ENCODE data around the gene DAB2.
A peak's percentile ranks its signal among the peaks of the same experiment; 100 is the strongest.
"Not testable (repeated sequence)": the region's sequence is repeated elsewhere in the genome, so short reads cannot be mapped to it uniquely, and the experiment has no call there.

DAB2 gene

DNA sequence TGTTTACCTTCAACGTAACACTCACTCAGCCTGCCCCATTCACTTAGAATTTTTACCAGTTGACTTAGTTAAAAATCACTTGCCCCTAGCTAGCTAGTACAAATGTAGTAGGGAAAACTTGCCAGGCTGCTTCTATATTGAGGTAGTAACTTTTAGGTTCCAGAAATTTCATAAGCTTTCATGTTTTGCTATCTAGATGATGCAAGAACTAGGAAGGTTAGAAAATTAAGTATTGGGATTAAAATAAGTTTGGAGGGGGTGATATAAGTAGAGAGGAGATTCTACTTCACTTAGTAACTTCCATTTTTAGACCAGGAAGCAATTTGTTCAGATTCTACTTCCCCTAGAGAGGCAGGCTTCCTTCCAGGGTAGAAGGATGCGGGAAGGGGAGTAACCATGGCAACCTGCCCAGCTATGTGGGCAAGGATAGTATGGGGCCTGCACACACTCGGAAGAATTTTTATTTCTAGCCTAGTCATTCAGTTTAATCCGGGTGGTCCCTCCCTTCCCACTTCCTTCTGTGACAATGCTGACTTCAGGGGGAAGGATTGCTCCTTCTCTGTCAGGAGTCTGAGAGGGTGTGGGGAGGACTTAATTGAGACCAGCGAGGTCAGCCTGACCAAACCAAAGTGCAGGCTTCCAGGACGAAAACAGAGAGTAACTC, 4.2 kb downstream of the DAB2 start:
- peak; percentile 48 for DNase-seq (ENCODE audit: low spot score)

DNA sequence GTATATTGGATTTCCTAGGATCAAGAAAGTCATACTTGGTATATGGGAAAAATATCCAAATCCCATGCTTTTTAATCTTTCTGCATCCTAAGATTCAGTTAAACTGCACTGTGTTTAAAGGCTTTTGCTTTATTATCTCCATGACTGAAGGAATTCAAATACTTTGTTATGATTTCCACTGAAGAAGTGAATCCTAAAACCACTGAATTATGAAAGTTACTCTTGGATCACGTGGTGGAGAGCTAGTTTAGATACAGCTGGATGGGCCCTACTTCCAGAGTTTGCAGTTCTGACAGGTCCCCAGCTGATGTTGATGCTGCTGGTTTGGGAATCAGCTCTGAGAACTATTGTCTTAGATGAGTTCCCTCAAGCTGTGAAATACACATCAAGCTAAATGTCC, 5.0 kb downstream of the DAB2 start:
- no peak for DNase-seq (ENCODE audit: low spot score)

DNA sequence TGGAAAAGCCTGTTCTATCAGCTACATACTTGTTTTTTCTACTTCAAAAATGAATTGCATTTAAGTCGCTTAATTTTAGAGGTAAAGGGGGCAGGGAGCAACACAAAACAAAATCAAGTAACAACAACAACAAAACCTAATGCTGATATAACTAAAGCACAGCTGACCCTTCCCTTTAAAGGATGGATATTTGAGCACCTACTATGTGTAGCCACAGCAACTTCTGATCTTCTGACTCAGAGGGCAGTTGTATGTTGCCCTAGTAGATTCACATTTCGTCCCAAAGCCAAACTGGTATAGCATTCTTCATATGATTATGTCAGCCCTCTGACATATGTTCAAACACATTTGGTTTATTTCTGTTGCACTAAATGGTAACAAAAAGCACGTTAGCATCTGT, 6.8 kb downstream of the DAB2 start:
- no peak for DNase-seq (ENCODE audit: low spot score)

DNA sequence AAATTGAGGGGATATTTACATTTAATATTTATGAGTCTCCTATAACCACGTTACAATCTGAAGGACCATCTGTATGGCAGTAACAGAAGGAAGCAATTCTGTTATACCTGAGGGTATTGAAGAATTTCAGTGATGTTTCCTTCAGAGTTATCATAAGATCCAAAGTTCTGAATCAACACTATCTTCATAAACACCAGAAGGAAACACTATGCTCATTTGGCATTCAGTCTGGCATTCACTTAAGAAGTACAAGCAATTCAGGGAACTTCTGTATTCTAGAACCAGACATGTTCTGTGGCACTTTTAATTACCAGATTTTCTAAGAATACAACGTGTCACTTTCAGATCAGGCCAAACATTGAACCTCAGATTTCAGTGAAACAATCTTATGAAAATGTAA, 9.6 kb downstream of the DAB2 start:
- no peak for DNase-seq (ENCODE audit: low spot score)

DNA sequence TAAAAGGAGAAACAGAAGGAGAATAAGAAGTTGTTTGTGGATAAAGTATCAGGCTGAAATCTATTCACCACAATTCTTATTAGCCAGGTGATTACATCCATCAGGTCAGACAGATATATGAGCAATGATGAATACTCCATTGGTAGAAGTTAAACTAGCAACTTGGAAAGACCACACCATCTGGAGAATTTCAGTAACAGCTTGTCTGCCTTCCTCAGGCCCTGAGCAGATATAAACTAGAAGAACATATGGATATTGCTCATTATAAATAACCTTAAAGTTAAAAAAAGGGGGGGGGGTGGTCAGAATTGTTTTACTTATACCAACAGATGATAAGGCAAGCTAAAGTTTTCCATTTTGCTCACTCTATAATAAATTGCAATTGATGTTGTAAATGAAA, 10.4 kb downstream of the DAB2 start:
- DNase-seq (ENCODE audit: low spot score): no peak

DNA sequence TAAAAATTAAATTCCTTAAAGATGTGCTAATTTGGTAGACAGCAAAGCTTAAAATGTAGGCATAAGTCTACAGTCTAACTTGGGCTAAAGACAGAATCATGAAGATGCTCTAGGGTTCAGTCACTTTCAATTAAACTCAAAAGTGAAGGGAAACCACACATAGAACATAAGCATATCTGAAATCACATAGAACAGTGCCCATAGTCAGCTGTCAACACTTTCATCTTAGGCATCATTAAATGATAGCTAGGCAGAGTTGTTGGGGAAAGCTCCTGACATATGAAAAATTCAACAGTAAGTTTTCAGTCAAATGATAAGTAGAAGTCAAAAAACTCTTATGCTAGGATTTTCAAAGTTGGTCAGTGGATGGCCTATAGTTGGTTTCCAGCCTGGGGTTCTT, 11.0 kb downstream of the DAB2 start:
- no peak for DNase-seq (ENCODE audit: low spot score)

DNA sequence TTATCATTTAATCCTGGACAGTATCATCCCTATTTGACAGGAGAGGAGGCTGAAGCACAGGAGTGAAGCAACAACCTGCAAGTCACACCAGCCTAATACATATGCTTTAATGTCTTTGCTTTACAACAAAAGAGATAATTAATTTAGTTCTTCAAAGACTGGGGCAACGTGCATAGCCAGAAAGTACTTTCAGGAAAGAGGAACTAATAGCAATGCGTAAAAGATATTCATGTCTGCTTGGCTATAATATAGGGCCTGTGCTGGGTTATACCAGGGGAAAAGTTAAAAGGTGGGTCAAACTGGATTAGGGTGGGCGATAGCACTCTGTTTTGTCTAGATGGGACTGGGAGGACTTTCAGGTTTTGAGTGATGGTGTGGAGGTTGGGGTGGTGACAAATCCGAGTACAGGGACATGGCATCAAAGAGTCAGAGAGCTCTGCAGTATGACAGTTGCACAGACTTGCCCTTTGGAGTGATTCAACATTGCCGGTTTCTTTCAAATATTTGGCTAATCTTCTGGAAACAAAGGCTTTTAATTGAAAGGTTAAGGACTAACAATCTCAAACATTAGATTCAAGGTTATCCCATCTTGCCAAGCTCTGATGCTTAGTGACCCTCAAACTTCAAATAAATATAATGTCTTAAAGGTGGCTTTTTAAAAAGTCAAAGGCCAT, 11.9 kb downstream of the DAB2 start:
- no peak for DNase-seq (ENCODE audit: low spot score)

DNA sequence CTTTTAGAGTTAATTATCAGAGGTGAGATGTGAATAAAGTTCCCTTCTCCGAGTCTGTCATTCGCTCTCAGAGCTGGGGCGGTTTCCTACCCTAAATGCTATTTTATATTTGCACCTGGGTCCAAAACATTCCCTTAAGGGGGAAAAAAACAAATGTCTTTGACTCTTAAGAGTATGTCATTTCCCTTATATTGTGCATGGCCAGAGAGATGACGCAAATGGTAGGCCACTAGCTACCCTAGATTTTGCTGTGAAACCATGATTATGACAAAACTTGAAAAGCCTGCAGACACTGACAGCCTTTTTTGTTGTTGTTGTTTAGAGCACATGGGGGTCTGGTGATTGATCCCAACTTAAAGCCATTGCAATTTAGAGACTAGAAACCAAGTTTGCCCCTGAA, 12.8 kb downstream of the DAB2 start:
- no peak for DNase-seq (ENCODE audit: low spot score)

DNA sequence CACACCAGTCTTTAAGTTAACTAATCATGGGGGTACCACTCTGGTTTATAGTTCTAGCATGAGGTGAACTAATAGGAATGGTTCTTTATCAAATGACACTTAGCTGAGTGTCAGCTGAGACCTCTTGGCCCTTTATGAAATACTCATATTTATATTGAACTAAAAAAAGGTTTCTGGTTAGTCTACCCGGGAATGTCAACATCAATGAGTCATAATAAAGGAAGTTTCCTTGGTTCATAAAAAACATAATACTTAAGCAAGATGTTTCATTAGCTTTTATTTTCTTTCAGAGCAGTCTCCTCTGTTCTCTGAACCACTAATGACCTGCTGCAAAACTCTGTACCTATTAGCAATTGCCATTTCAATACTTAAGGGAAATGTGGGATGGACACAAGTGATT, 13.7 kb downstream of the DAB2 start:
- no peak for DNase-seq (ENCODE audit: low spot score)

DNA sequence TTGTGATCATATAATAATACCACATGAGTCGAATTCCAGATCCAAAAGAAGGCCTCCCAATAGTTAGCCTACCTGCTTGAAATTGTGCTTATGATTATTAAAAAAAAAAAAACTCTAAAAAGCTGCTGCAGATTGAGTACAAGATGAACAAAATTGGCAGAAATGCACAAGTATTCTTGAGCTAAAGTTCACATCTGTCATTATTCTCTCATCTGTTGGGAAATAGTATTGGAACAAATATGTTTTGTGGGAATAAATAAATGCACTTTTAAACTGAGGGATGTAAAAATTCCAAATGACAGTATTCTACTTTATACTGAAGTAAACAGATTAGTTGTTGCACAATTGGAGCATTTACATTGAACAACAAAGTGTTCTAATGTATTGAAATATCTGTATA, 15.7 kb downstream of the DAB2 start:
- no peak for DNase-seq (ENCODE audit: low spot score)

DNA sequence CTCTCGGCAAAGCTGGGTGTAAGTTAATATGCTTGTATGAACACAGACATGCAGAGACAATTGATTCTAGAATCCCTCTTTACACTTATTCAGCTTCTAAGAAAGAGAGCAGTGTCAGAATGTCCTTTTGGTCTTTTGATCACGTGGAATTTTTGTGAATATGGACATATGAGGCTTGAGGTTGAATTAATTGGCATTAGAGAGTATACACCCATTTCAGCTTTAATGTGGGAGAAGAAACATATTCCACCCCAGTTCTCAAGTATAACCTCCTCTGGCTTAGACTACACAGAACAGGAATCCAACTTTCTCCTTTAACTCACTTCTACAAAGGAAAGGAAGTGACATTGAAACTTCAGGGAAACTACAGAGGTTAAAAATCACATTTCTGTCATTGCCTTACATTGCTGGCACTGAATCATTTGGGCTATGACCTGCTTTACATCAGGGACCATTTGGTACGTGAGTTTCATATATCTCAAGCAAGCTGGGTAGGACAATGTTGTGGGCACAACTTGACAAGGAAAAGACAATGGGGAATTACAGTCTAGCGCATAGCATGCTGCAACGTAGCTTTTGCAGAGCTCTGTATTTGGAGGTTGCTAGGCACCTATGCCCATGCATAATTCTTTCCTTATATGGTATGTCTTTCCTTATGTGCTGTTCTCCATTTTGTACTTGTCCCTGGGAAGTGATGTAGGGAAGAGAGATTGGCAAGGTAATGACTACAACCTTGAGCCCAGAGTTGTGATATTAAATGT, 19.5 kb downstream of the DAB2 start:
- DNase-seq (ENCODE audit: low spot score): no peak

DNA sequence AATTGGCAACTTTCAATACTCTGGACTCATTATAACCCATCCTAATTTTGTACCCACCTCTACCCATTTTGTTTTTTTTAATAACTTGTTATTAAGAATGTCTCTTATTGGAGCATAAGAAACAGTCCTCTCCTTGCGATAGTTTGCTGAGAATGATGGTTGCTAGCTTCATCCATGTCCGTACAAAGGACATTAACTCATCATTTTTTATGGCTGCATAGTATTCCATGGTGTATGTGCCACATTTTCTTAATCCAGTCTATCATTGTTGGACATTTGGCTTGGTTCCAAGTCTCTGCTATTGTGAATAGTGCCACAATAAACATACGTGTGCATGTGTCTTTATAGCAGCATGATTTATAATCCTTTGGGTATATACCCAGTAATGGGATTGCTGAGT, 21.0 kb downstream of the DAB2 start:
- not testable (repeated sequence) for DNase-seq (ENCODE audit: low spot score)

DNA sequence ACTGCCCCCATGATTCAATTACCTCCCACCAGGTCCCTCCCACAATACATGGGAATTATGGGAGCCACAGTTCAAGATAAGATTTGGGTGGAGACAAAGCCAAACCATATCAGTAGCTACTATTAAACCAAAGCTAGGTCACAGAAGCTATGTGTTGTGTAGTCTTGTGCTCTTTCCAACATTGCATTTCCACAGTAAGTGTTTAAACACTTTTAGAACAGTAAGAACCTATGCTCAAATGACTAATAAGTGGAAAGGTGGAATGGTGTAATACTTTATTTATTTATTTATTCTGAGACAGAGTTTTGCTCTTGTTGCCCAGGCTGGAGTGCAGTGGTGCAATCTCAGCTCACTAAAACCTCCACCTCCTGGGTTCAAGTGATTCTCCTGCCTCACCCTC, 22.6 kb downstream of the DAB2 start:
- DNase-seq (ENCODE audit: low spot score): not testable (repeated sequence)

DNA sequence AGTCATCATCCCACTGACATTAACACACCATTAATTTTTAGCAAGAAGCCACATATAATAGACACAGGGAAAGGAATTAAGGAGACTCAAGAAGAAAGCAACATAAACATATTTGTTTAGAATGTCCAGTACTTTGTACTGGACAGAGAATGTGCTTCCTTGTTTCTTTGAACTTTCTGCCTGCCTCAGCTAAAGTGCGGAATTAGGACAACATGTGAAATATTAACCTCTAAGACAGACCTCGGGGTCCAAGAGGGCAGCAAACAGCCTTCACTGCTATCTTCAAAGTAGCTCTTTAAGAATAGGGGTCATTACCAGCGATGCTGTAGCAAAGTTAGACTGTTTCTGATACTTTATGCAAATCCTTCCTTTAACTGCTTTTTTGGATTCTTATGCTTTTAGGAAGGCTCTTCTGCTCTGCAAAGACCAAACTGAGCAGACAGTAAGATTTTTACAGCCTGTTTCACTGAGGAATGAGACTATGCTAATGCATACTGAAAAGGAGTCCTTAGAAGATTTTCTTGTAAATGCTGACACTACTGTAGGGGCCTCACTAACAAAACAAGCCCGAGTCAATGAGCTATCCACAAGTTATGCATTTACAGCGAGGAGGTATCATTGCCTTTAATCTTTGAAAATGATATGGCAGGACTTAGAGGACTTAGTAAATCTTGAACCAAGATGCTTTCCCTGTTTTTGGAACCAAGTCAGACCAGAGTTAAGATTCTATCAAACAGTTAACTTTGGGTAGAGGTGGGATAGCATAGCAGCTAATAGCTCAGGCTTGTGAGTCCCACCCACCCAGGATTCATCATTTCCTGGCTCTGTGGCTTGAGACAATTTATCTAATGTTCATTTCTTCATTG, 23.8 kb downstream of the DAB2 start:
- no peak for DNase-seq (ENCODE audit: low spot score)

DNA sequence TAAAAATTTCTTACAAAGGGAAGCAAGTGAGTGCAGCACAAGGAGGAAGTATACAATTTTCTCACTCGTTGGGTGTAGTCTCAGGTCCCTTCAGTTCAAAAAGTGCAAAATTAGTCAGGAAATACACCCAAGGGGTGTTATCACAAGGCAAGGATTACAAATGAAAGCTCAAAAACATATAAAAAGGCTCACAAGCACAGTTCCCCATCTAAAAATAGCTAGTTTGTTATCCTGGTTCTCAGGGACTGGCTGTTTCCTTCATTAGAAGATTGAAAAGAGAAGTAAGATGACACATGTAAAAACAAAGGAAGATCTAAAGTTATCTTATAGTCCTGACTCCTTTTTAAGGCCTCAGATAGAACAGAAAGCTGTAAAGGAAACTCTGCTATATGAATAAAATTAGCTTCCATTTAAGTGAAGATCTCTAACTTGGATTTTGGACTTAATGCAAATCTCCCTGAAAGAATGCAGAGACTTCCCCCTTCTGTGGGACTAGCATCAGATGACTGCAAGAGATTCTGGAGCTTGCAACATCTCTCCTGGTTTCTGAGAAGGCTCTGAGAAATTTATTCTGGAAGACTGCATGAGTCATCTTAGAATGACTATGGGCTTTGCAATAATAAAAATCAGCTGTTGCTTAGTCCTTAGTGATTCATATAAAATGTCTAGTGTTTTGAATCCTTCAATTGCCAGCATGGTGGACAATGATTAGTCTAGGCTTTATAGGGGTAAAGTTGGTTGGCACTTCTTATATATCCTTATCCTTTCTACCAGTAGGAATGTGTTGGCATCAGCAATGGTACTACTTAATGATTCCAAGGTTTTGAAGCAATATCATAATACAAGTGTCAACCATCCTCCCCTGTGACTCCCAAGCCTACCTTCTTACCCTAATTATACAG, 25.4 kb downstream of the DAB2 start:
- peak; percentile 67 for DNase-seq (ENCODE audit: low spot score)

DNA sequence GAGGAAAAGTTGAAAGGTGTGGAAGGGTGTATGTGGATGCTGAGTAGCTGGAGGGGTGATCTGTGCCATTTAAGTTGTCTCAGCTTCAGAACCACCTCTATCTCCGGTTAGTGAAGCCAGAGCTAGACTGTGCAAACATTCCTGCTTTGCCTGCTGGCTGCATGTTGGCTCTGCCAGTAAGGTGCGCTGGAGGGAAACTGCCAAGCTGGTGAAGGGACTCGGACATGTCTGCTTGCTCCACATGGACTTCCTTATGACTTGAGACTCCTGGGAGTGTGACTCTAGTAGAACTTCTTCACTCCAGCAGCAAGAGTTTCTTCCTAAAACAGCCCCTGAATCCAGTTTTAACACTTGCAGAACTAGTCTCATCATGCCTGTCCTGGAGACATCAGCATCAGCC, 27.9 kb downstream of the DAB2 start:
- DNase-seq (ENCODE audit: low spot score): no peak

DNA sequence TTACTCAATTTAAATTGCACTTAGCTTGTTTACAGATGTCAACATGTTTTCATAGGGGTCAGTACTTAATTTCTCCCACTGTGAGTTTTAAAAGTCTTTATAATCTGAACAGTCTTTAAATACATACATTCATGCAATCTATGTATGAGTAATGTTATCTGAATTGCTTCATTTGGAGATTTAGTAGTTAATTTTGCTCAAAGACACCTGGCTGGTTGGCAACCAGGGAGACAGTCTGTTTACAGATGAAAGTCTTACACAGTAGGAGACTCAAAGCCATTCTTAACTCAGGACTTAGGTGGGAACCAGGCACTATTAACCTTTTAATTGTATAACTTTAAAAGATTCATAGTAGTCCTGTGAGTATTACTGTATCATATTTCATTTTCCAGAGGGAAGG, 29.3 kb downstream of the DAB2 start:
- no peak for DNase-seq (ENCODE audit: low spot score)

DNA sequence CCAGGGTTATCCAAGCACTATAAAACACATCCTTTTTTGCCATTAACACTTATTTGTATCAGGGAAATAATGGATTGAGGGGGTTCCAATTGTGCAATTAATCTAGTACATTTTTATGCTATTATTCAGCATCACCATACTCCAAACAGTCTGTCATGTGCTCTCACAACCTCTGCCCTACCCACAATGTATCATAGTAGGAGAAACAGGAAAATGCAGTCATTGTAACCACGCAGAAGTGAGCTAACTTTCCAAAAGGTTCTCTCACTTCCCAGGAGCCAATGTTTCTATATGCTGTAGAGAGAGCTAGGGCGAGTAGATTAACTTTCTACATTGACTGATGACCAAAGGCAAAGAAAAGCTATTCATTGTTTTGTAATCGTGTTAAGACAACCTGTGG, 29.8 kb downstream of the DAB2 start:
- DNase-seq (ENCODE audit: low spot score): peak; percentile 26

DNA sequence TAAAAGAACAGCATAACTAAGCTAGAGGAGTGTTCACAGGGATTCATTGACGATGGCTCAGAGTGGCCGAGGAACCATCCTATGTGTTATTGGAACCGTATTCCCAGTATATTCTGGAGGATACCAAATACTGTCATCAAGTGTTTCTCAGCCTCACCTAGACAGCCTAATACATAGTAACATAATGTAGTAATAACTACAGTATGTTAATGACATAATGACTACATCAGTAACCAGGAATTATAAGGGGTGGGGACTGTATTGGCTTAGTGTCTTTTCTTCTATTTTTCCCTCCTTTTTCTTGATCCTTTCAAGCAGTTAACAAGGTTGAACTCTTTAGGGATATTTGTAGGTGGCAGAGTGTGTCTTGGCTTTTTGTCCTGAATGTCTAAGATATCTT, 33.8 kb downstream of the DAB2 start:
- no peak for DNase-seq (ENCODE audit: low spot score)

DNA sequence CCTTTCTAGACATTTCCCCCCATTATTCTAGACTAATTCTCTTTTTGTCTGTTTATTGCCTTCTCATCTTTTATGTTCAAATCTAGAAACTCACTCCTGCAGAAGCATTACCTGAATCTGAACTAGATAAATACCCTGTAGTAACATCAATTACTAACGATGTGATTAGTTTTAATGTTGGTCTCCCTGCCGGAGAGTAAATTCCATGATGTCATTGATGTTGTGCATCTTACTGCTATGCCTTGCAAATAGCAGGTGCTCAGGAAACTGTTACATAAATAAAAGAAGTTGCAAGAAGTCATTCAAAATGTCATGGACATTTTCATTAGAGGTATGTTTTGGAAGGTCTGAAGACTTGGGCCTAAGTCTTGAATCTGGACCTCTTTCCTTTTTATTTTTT, 37.5 kb downstream of the DAB2 start:
- DNase-seq (ENCODE audit: low spot score): no peak

DNA sequence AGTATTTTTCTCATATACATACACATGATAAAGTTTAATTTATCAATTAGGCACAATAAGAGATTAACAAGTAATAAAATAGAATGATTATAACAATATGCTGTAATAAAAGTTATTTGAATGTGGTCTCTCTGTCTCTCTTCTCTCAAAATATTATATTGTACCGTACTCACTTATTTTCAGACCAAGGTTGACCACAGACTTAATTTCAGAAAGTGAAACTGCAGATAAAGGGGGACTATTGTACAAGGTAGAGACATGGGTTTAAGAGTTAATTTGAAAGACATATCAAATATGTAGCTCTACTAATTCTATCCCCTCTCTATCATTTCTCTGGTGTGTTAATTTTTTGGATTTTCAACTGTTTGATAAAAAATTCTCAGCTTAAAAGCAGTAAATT, 40.5 kb downstream of the DAB2 start:
- DNase-seq (ENCODE audit: low spot score): no peak
